ENCODE measurements around the gene MCC.

MCC gene

DNA sequence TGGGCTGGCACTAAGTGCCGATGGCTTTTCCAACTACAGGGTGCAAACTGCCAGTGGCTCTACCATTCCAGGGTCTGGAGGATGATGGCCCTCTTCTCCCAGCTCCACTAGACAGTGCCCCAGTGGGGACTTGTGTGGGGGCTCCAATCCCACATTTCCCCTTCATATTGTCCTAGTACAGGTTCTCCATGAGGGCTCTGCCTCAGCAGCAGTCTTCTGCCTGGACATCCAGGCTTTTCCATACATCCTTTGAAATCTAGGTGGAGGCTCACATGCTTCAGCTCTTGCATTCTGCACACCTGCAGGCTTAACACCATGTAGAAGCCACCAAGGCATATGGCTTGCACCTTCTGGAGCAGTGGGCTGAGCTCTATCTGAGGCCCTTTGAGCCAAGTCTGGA is 123.8 kb downstream of the MCC start:
- no peak for DNase-seq (ENCODE audit: low read depth in 2 of 2)

DNA sequence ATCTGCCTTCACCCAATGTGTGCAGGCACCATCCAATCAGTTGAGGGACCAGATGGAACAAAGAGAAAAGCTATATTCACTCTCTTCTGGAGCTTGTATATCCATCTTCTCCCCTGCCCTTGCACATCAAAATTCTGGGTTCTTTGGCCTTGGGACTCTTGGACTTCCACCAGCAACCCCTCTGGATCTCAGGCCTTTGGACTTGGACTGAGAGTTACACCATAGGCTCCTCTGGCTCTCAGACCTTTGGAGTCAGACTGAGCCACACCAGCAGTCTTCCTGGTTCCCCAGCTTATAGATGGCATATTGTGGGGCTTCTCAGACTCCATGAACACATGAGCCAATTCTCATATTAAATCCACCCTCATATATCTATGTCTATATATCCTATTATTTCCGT is 126.6 kb downstream of the MCC start:
- DNase-seq (ENCODE audit: low read depth in 2 of 2), result no peak

DNA sequence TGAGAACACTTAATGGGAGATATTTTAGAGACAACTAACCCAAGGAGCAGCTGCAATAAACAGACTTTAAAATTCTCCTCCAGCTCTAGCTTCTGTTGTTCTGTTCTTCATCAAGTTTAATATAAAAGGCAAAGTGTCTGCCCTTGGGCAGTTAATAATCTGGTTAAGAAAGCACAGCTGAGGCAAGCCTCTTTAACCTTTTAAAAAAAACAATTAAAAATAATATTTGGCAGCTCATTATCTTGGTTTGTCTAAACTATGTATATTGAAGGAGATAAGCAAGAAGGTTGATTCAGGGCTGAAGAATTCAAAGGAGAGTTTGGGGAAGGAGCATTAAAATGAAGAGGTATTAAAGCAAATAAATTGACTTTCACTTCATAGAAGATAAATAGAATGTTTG is 128.8 kb downstream of the MCC start:
- DNase-seq (ENCODE audit: low read depth in 2 of 2), result no peak

DNA sequence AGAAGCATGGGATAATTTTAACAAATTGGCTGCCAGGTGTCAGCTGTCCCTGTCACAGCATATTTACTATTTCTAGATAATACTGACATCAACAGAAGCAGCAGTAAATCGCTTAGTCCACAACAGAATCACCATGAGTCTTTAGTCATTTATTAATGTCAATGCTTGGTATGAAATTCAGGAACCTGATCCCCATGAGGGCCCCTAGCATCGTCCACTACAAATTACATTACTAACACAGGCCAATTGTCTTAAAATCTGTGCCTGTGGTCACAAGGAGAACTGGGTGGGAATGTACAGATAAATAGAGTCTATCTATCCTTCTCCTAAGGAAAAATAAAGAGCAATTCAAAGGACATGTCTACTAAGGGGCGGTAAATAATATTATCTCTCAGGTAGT is 129.6 kb downstream of the MCC start:
- DNase-seq (ENCODE audit: low read depth in 2 of 2), result no peak

DNA sequence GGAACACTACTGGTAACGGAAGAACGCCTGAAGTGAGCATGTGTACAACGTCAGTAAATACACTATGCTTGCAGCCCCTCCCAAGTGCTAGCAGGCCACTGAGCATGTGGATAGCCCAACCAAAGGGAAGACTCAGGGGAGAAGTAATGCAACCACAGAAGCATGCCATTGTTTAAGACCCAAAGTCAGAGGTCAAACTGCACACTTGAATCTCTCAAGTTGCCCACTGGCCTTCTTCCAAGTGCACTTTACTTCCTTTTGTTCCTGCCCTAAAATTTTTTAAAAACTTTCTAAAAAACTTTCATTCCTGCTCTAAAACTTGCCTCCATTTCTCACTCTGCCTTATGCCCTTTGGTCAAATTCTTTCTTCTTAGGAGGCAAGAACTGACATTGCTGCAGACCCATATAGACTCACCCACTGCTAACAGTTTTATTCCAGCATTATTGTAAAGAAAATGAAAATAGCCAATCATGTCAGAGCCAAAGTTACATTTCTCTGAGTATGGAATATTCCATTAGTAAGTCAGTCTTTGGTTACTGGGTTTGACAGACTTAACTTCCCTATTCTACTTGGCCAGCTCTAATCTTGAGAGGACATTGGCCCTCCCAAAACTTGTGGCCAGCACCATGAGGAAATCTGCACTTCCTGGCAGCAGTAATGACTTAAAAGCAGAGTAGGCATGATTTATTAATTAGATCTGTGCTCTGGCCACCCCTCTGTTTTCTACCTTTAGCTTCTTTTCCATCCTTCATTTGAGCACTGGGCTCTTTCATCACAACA is 130.4 kb downstream of the MCC start:
- DNase-seq (ENCODE audit: low read depth in 2 of 2), result no peak

DNA sequence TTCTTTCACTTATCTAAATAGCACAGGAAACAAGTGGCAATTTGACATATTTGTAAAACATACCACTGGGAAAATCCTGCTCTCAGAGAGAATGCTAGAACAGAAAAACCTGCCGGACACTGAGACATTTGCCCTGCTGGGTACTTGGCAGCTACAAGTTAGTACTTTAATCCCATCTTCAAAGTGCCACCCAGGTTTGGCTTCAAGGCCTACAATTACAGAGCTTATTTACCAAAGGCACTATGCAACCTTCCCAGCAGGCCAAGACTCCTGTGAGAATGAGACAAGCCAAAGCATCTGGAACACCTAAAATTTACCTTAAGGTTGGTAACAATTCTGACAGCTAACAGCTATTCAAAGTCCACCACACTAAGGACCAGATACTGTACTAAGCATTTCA is 131.8 kb downstream of the MCC start:
- DNase-seq (ENCODE audit: low read depth in 2 of 2), result no peak

DNA sequence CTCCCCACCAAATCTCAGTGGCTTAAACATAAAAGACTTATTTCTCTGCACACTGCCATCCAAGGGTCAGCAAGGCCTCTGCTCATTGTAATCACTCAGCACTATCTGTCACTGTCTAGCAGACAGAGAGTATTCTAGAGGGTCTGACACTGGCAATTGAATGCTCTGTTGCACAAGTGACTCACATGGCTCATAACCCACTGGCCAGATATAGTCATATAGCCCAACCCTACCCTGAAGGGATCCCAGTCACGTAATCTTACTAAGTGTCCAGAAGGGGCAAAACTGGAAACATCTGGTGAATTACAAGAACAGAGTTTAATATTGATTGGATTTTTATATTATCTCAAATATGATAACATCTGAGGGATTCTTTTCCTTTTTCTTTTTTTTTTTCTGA is 134.2 kb downstream of the MCC start:
- DNase-seq (ENCODE audit: low read depth in 2 of 2), result no peak

DNA sequence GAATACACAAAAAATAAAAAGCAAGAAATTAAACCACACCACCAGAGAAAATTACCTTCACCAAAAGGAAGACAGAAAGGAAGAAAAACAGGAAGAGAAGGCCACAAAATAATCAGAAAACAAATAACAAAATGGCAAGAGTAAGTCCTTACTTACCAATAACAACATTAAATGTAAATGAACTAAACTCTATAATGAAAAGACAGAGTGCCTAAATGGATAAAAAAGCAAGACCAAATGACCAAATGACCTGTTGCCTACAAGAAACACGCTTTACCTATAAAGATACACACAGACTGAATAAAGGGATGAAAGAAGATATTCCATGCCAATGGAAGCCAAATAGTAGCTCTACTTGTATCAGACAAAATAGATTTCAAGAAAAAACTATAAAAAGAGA is 140.7 kb downstream of the MCC start:
- no peak for DNase-seq (ENCODE audit: low read depth in 2 of 2)

DNA sequence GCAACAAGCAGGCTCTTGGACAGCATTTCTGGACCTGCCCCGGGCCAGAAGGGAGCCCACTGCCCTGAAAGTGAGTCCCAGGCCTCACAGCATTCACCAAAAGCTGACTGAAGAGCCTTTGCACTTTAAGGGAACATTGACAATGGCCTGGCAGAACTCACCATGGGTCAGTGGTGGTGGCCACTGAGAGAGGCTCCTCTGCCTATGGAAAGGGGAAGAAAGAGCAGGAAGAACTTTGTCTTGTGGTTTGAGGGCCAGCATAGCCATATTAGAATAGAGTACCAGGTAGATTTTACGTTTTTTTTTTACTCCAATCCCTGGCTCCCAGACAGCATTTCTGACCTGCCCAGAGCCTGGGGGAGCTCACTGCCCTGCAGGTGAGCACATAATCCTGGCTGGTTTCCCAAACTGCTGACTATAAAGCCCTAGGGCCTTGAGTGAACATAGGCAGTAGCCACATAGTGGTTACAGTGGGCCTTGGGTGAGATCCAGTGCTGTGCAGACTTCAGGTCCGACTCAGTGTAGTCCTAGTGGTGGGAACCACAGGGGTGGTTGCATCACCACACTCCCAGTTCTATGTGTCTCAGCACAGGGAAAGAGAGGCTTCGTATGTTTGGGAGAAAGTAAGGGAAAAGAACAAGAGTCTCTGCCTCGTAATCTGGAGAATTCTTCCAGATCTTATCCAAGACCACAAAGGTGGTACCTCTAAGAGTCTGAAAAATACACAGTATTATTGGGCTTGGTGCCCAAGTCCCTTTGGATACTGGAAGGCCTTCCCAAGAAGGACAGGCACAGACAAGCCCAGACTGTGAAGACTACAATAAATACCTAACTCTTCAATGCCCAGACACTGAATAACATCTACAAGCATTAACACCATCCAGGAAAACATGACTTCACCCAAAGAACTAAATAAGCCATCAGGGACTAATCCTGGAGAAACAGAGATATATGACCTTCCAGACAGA is 143.0 kb downstream of the MCC start:
- DNase-seq (ENCODE audit: low read depth in 2 of 2), result no peak

DNA sequence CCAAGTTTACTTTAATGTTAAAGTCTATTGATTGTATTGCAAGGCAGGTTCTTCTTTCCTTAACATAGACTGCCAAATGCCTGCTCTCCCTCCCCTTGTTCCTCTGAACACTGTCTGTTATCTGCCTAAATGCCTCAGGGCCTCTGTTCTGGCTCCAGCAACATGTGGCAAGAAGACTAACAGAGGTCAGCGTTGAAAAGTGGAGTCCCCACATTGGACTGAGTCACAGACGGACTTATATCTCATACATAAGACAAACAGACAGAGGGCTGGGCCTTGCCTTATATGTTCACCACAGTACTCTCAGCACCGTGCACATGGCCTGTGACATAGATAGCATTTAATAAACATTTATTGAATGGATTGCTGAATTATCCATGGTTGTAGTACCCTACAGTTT is 144.9 kb downstream of the MCC start:
- no peak for DNase-seq (ENCODE audit: low read depth in 2 of 2)

DNA sequence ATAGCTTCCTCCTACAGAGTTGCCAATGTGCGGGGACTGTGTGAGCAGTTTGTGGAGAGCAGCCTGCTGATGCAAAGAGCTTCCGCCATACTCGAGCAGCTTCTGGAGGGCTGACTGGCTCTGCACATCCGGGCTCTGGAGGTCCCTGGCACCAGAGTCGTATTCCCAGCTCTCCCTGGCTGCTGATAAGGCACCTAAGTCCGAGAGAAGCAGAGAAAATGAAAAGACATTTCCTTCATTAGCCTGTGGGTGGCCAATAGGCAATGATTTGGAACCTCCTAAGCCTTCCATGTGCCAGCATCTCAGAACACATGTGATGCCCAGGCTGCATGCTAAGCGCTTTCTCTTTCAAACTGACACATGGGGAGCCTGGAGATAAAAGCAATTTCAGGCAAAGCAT is 147.7 kb downstream of the MCC start:
- no peak for DNase-seq (ENCODE audit: low read depth in 2 of 2)

DNA sequence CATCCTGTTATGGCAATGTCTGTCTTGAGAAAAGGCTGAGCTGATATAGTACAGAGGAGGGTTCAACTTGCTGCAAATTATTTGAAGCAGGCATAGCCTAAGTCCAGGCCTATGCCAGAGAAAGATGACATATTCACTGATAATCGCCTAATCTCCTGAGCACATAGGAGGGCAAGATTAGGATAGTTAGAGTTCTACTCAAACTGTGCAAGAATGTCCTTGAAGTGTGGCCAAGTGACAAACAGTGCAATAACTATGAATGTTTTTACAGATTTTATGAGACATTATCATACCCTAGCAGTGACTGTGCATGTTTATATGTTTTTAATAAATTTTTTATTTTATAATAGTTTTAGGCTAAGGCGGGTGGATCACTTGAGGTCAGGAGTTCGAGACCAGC is 149.6 kb downstream of the MCC start:
- no peak for DNase-seq (ENCODE audit: low read depth in 2 of 2)

DNA sequence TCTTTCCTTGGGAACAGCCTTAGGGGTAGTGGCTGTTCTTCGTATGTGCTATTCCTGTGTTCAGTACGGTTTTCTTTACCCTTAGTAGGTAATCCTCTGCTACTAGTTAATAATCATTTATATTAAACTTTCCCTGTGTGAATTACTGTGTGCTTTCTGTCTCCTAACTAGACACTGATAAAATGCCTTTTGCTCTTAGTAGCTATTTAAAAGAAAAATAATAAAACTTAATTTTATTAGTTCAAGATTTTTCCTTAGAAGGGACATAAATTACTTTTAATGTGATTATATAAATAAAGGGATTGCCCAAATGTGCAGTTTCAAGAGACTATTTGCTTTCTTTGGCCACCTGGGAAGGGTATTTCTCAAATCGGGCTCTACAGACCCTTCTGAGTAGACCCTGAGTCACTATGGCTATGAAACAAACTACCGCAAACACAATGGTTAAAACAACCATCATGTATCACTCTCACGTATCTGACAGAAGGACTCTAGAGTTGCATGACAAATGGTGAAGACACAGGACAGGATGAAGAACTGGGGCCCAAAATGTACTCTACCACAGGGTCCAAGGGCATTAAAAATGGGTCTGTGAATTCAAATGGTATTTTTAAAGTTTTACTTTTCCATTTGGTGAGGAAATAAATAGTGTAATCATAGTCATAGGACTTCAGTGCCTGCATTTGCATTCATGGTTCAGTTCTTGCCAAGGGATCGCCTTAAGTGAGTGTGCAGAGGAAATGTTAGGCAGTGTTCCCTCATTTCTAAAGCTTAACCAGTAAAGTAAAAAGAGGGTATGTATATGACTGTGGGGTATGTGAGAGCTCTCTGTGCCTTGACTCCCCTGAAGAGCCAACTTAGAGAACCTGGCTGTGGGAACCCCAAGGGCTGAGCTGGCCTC is 150.5 kb downstream of the MCC start:
- no peak for DNase-seq (ENCODE audit: low read depth in 2 of 2)

DNA sequence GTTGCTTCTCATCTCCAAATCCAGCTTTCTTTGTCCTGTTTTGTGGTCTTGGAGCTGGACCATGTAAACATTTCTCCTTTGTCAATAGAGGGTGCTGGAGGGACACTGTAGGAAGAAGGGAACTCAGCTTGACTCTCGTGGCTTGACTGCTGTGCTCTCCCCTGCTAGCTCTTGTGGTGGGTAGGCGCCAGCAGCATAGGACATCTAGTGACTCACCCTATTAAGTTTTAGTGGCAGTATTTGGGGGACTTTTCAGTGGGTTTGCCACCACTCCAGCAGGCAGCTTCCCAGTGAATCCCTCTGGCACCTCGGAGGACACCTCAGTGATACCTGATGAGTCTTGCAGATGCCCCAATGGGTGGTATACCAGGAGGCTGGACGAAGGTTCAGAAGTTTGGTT is 151.3 kb downstream of the MCC start:
- no peak for DNase-seq (ENCODE audit: low read depth in 2 of 2)

DNA sequence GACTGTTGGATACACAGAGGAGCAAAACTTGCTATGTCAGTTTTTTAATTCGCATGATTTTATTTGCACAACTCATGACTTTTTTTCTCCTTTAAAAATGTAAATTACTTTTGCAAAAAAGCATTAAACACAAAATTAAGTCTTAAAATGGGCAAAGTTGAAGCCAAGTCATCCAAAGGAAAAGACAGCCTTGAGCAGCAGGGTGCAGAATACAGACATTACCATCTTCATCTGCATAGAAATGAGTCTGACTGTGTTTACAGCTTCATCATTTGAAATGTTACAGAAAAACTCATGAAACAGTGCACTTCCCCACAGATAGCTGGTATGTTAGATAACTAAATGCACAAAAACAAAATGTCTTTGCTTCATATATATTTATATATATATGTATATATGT is 154.8 kb downstream of the MCC start:
- DNase-seq (ENCODE audit: low read depth in 2 of 2), result no peak

DNA sequence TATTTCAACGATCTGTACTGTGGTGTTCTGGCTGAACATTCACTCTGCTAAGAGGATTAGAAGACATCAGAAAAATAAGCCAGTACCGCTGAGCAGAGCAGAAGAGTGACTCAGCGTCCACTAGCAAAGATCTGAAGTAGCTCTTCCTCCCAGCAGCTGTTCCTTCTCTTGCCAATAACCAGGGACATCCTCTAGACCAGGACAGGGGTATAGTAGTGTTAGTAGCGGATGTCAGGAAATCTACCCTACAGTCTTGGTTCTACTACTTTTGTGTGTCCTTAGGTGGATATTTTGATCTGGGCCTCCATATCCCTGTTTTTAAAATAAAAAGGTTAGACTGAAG is 157.1 kb downstream of the MCC start:
- no peak for DNase-seq (ENCODE audit: low read depth in 2 of 2)

DNA sequence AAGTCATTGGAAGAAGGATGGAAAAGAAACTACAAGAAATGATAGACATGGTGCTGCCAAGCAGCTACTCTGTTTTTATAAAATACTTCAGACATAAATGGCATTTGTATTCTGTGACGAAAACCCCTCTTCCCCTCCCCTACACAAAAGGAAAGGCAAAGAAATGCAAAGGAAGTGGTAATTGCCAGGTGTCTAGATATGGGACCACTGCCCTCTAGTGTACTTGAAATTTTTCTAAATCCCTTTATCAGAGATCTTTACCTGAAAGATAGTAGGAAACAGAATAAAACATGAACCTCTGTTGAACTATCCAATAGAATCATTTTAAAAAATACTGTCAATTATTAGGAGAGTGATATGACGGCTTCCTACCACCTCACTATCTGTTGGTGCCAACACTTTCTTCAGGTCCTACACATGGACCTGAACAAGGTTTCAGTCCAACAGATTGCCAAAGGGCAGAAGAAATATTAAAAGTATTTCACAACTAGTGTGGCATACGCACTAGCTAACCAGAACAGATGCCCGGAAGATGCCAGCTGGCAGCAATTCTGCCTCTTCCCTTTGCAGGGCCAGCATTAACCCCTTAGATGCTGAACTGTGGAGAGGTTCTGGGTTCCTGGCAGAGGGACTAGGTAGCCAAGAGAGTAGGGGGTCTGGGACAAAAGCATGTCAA is 157.6 kb downstream of the MCC start:
- no peak for DNase-seq (ENCODE audit: low read depth in 2 of 2)

DNA sequence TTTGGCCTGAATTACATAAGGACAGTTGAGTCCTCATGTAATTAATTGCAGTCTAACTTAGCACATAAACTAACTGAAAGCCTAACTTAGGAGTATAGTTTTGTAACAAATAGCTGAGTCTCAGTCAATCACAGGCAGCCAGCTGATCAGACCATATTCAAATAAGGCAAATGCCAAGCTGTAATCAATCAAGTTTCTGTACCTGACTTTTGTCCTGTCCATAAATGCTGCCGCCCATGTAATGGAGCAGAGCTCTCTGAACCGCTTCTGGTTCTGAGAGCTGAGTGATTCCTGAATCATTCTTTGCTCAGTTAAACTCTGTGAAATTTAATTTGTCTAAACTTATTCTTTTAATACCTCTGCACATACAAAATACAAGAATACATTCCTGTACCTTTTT is 158.3 kb downstream of the MCC start:
- DNase-seq (ENCODE audit: low read depth in 2 of 2), result no peak

DNA sequence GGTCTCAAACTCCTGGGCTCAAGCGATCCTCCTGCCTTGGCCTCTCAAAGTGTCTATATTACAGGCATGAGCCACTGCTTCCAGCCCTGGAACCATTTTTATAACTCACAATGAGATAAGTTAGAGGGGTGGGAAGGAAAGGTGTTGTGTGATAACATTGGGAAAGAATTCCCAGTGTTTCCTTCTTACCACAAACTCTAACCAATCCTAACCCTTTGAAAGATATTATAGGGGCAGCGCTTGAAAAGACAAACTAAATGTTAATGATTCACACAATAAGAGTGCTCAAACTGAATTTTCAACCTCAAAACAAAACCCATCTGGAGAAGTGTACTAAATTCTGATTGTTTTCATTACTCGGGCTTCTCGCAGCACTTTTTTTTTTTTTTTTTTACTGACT is 163.2 kb downstream of the MCC start:
- DNase-seq (ENCODE audit: low read depth in 2 of 2), result no peak

DNA sequence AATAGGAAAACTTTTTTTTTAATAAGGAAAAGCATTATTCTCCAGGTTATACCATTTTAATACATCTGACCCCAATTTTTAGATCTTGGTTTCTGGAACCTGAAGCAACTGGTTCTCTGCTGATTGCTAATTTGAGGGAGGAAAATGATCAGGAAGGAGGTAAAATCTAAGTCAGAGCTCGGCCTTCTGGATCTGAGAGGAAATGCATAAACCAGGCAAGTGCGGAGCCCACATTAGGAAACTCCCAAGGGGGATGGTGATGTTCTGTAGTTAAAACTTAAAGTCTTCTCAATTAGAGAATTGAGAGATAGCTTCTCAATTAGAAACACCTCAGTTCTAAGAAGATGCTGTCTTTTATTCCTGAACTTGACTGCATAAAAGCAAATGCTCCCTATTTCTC is 167.0 kb downstream of the MCC start:
- no peak for DNase-seq (ENCODE audit: low read depth in 2 of 2)

DNA sequence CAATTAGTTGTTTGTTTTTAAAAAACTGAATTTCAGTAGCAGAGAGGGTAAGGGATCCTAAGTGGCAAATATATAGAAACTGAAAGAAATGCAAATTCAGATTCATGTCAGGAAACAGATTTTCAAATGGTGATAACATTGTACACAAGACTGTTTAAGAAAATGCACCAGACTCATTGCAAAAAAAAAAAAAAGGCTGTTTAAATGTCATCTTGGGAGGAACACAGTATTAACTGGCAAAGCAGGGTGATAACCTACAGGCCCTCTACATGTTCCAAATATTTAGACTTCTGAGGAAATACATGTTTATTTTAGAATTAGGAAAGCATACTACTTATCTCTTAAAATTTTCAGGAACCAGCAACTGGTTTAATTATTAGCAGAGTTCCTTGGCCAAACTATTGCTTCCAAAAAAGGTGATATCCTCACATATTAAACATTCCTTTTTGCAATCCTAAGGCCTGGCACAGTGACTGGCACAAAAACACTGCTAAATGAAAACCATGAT is 167.9 kb downstream of the MCC start:
- no peak for DNase-seq (ENCODE audit: low read depth in 2 of 2)
